Sigmoid colon (tissue), 7 donors: Measurements from ENCODE around the gene UBA7. TPM values are rescaled to one million over a fixed set of nuclear protein-coding genes. Genes with fewer than 3 reads are reported as not detected.

Source experiments
- DNase-seq: peaks from one replicate; pipeline ENCODE4 v3.0.0-alpha.2; 2019
- H3K27ac ChIP-seq, 4 donors: fragments of 200-600 bp; sonication (generic); one replicate each; pipeline ENCODE4 v1.5.1; 2016 to 2019; ENCODE audit warnings: mild to moderate bottlenecking in 1 of 4
- H3K27me3 ChIP-seq, 3 donors: fragments of 200-600 bp; sonication (generic); one replicate each; pipeline ENCODE4 v1.5.1; 2019; ENCODE audit warnings: mild to moderate bottlenecking in 1 of 3
- H3K36me3 ChIP-seq, 4 donors: fragments of 200-600 bp; sonication (generic); one replicate each; pipeline ENCODE4 v1.5.1; 2016 to 2019
- H3K4me1 ChIP-seq, 4 donors: fragments of 200-600 bp; sonication (generic); one replicate each; pipeline ENCODE4 v1.5.1; 2017 to 2019
- H3K4me3 ChIP-seq, 4 donors: fragments of 200-600 bp; sonication (generic); one replicate each; pipeline ENCODE4 v1.5.1; 2017 to 2019; ENCODE audit warnings: mild to moderate bottlenecking in 2 of 4, moderate library complexity in 1 of 4
- H3K9me3 ChIP-seq, 4 donors: fragments of 200-600 bp in 3 of 4; sonication (generic) in 3 of 4; one replicate each; pipeline versions ENCODE4 v1.5.1 to v1.6.1; 2013 to 2019
- EP300 ChIP-seq, 4 donors: sonication (generic); formaldehyde crosslinking; IDR thresholded peaks; one replicate each; pipeline ENCODE4 v1.6.1; 2017; ENCODE audit warnings: antibody characterized with exemption in 4 of 4
- POLR2A ChIP-seq, 2 donors: fragments of 450-650 bp; IDR thresholded peaks; one replicate each; pipeline ENCODE4 v1.6.1; 2016; ENCODE audit warnings: antibody characterized with exemption in 2 of 2, mild to moderate bottlenecking in 2 of 2, moderate library complexity in 2 of 2
- POLR2AphosphoS5 ChIP-seq, 4 donors: sonication (generic); formaldehyde crosslinking; IDR thresholded peaks; one replicate each; pipeline ENCODE4 v1.6.1; 2017; ENCODE audit warnings: antibody characterized with exemption in 4 of 4
- WGBS, 2 donors: extraction: QIAGEN DNeasy Blood & Tissue Kit; methylation state at CpG; one replicate each; pipeline ENCODE4 v1.1.7; 2013; 5-methylcytosine and 5-hydroxymethylcytosine counted together
- intact Hi-C: fragments of 100-400 bp; cut with DNase I; formaldehyde crosslinking; loops from one replicate; pipeline ENCODE4 v1.15.1; 2023
- polyA plus RNA-seq, 3 donors: library from polyadenylated mRNA; stranded (reverse); fragments of 200-250 nt; gene quantifications; one replicate each; pipeline ENCODE4 v1.2.3, GENCODE V29; 2013
- small RNA-seq, 3 donors: library from RNA; depleted of rRNA; stranded (forward); fragments of <200 nt; gene quantifications; one replicate each; pipeline ENCODE3, GENCODE V24; 2016
- total RNA-seq, 4 donors: library from RNA; depleted of rRNA; stranded (reverse); fragments of >200 nt; gene quantifications; one replicate each; pipeline ENCODE4 v1.1.0, GENCODE V29; 2016
- TF ChIP-seq, protein P1 (sequence below), 4 experiments: fragments of 450-650 bp in 3 of 4; fragments of 200-600 bp in 1 of 4; IDR thresholded peaks; one replicate each; pipeline ENCODE4 v1.5.1; 2016 to 2019; ENCODE audit warnings: antibody characterized with exemption in 4 of 4, mild to moderate bottlenecking in 3 of 4, moderate library complexity in 2 of 4
- donor health status: healthy with polysubstance abuse.
- donor health status: Bipolar disorder and iron deficiency.
- donor health status: healthy.

Gene UBA7
- total and polyA plus RNA-seq, 7 donors: 15.6 to 92.6 (median 41.0) TPM

DNA sequence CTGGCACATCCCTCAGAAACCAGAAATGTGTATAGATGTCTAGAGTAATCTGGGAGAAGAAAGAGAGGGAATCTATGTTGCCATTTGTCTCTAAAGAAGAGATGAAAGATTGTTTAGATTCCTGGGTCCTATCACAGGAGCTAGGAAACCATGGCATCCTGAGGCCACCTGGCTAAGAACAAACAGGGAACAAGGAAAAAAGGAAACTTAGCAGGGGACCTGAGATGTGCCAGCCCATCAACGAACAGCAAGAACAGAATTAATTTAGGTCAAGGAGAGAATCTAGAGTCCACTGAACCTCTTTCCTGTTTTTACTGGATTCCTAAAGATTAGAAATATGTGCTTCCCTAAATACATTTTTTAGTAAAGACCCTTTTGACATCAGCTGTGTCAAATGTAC, 57.7 kb downstream of the UBA7 start:
- 66 to 77% methylated on average over 1 of the region's 1 CpG for WGBS, 2 donors
- TF ChIP-seq, protein P1, sequence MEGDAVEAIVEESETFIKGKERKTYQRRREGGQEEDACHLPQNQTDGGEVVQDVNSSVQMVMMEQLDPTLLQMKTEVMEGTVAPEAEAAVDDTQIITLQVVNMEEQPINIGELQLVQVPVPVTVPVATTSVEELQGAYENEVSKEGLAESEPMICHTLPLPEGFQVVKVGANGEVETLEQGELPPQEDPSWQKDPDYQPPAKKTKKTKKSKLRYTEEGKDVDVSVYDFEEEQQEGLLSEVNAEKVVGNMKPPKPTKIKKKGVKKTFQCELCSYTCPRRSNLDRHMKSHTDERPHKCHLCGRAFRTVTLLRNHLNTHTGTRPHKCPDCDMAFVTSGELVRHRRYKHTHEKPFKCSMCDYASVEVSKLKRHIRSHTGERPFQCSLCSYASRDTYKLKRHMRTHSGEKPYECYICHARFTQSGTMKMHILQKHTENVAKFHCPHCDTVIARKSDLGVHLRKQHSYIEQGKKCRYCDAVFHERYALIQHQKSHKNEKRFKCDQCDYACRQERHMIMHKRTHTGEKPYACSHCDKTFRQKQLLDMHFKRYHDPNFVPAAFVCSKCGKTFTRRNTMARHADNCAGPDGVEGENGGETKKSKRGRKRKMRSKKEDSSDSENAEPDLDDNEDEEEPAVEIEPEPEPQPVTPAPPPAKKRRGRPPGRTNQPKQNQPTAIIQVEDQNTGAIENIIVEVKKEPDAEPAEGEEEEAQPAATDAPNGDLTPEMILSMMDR (IDR thresholded peaks at IDR 0.05): no peak
- no peak for TF ChIP-seq EP300 (IDR thresholded peaks at IDR 0.05)
- TF ChIP-seq POLR2A (IDR thresholded peaks at IDR 0.05): no peak
- TF ChIP-seq POLR2AphosphoS5 (IDR thresholded peaks at IDR 0.05): no peak
- Histone ChIP-seq H3K36me3 (no peaks in the 10 kb centered on the region), H3K9me3 (no peaks in the 10 kb centered on the region), H3K27ac (no peak overlapping the region), H3K4me3 (no peak overlapping the region), H3K4me1 (peaks cover 0 to 32% (median 11%) of the 10 kb centered on the region in 4 donors), H3K27me3 (no peaks in the 10 kb centered on the region)
- no peak for DNase-seq
- intact Hi-C loops: no loop called here

Small RNAs within 50 kb of the gene (small RNA-seq; reads per million reads assigned to genes)
- gene COX6CP14 (0 reads per million in 3 donors), gene RN7SL217P (0 reads per million in 3 donors)

Other genes with a start within 250 kb of the UBA7 start
- 10 to 100 TPM; 49.0 to 64.8 (median 57.7) TPM for gene APEH, start 139.6 kb downstream of the UBA7 start, total RNA-seq
- 100 to 1,000 TPM in 1 of 3 donors, 10 to 100 TPM in 2; 64.9 to 102 (median 71.4) TPM for gene APEH, start 139.6 kb downstream of the UBA7 start, polyA plus RNA-seq
- 10 to 100 TPM in 2 of 4 donors, 1 to 10 TPM in 2; 3.9 to 12.5 (median 7.7) TPM for gene MST1, start 124.5 kb downstream of the UBA7 start, total RNA-seq
- gene MST1, start 124.5 kb downstream of the UBA7 start, polyA plus RNA-seq: 10 to 100 TPM in 1 of 3 donors, 1 to 10 TPM in 1, not detected in 1; 3.0 to 18.1 TPM
- 10 to 100 TPM; 16.5 to 29.4 (median 20.8) TPM for gene RNF123, start 124.4 kb downstream of the UBA7 start, total RNA-seq
- gene RNF123, start 124.4 kb downstream of the UBA7 start, polyA plus RNA-seq: 10 to 100 TPM; 12.5 to 28.6 (median 14.4) TPM
- under 1 TPM in 2 of 4 donors, not detected in 2; 0.71 to 0.82 TPM for gene AMIGO3, start 94.3 kb downstream of the UBA7 start, total RNA-seq
- 1 to 10 TPM in 1 of 3 donors, under 1 TPM in 1, not detected in 1; 0.46 to 1.2 TPM for gene AMIGO3, start 94.3 kb downstream of the UBA7 start, polyA plus RNA-seq
- gene GMPPB, start 90.0 kb downstream of the UBA7 start, total RNA-seq: 10 to 100 TPM in 2 of 4 donors, 1 to 10 TPM in 2; 9.9 to 14.3 (median 10.8) TPM
- 10 to 100 TPM; 25.2 to 57.5 (median 44.9) TPM for gene GMPPB, start 90.0 kb downstream of the UBA7 start, polyA plus RNA-seq
- gene IP6K1, start 27.4 kb downstream of the UBA7 start, total RNA-seq: 10 to 100 TPM; 29.1 to 37.1 (median 33.7) TPM
- gene IP6K1, start 27.4 kb downstream of the UBA7 start, polyA plus RNA-seq: 10 to 100 TPM; 13.8 to 27.1 (median 21.0) TPM
- gene CDHR4, start 14.1 kb downstream of the UBA7 start, total RNA-seq: 1 to 10 TPM in 1 of 4 donors, under 1 TPM in 2, not detected in 1; 0.27 to 1.1 (median 0.99) TPM
- gene CDHR4, start 14.1 kb downstream of the UBA7 start, polyA plus RNA-seq: under 1 TPM in 1 of 3 donors, not detected in 2; 0.16 TPM
- gene INKA1, start 10.7 kb downstream of the UBA7 start, total RNA-seq: 1 to 10 TPM in 3 of 4 donors, under 1 TPM in 1; 0.95 to 5.0 (median 4.1) TPM
- gene INKA1, start 10.7 kb downstream of the UBA7 start, polyA plus RNA-seq: 1 to 10 TPM in 1 of 3 donors, under 1 TPM in 1, not detected in 1; 0.60 to 3.5 TPM
- gene TRAIP, start 42.6 kb upstream of the UBA7 start, total RNA-seq: 1 to 10 TPM in 3 of 4 donors, under 1 TPM in 1; 0.54 to 1.8 (median 1.6) TPM
- gene TRAIP, start 42.6 kb upstream of the UBA7 start, polyA plus RNA-seq: 1 to 10 TPM; 1.2 to 7.1 (median 1.4) TPM
- not detected for gene CAMKV, start 56.0 kb upstream of the UBA7 start, total RNA-seq
- under 1 TPM in 1 of 3 donors, not detected in 2; 0.12 TPM for gene CAMKV, start 56.0 kb upstream of the UBA7 start, polyA plus RNA-seq
- 1 to 10 TPM; 1.2 to 4.2 (median 2.1) TPM for gene MST1R, start 89.9 kb upstream of the UBA7 start, total RNA-seq
- gene MST1R, start 89.9 kb upstream of the UBA7 start, polyA plus RNA-seq: 100 to 1,000 TPM in 1 of 3 donors, 10 to 100 TPM in 2; 15.7 to 106 (median 24.0) TPM
- gene MON1A, start 115.9 kb upstream of the UBA7 start, total RNA-seq: 10 to 100 TPM; 10.4 to 16.3 (median 12.5) TPM
- gene MON1A, start 115.9 kb upstream of the UBA7 start, polyA plus RNA-seq: 10 to 100 TPM in 1 of 3 donors, 1 to 10 TPM in 2; 5.4 to 10.3 (median 7.9) TPM
- gene RBM6, start 126.2 kb upstream of the UBA7 start, total RNA-seq: 100 to 1,000 TPM in 1 of 4 donors, 10 to 100 TPM in 3; 61.0 to 215 (median 93.6) TPM
- gene RBM6, start 126.2 kb upstream of the UBA7 start, polyA plus RNA-seq: 10 to 100 TPM; 13.6 to 78.0 (median 21.6) TPM